Mucosa of descending colon (tissue), 3 donors: ENCODE measurements around the gene ZNF644. TPM values are rescaled to one million over a fixed set of nuclear protein-coding genes. Genes with fewer than 3 reads are reported as not detected.
"Not testable (repeated sequence)": the region's sequence is repeated elsewhere in the genome, so short reads cannot be mapped to it uniquely, and the experiment has no call there.

Source experiments
- ATAC-seq: fragments of 200-7000 bp; cut with Tn5 transposase; one replicate; pipeline ENCODE4 v1.9.1; 2020; ENCODE audit warnings: mild to moderate bottlenecking, moderate library complexity
- DNase-seq, 3 donors: peaks; one replicate each; pipeline ENCODE4 v3.0.0-alpha.2; 2020
- H3K36me3 ChIP-seq: fragments of 200-600 bp; one replicate; pipeline ENCODE4 v1.8.0; 2021; ENCODE audit warnings: low read depth, mild to moderate bottlenecking
- H3K4me1 ChIP-seq: fragments of 200-600 bp; one replicate; pipeline ENCODE4 v1.8.0; 2021; ENCODE audit warnings: low read depth, mild to moderate bottlenecking
- H3K4me3 ChIP-seq: fragments of 200-600 bp; one replicate; pipeline ENCODE4 v1.8.0; 2021; ENCODE audit warnings: mild to moderate bottlenecking
- H3K9me3 ChIP-seq: fragments of 200-600 bp; one replicate; pipeline ENCODE4 v1.8.0; 2021; ENCODE audit warnings: mild to moderate bottlenecking
- CTCF ChIP-seq: fragments of 200-600 bp; IDR thresholded peaks from one replicate; pipeline ENCODE4 v1.8.0; 2022; ENCODE audit warnings: antibody characterized with exemption, mild to moderate bottlenecking
- intact Hi-C, 2 donors: fragments of 100-400 bp; cut with DNase I in 1 of 2; cut with micrococcal nuclease in 1 of 2; formaldehyde crosslinking; loops; one replicate each; pipeline versions ENCODE4 v1.11.0 to v1.11.1; 2022; cut with DNase I, micrococcal nuclease
- total RNA-seq, 3 donors: library from RNA; stranded (reverse); fragmentation: NEBNext Ultra II Directional in 2 of 3; extraction: Animal tissue kit (Norgen Biotek cat#: 25700) in 2 of 3; gene quantifications; one replicate each; pipeline versions ENCODE4 v1.2.1 to v1.2.4, GENCODE V29; 2021 to 2023
- donor health status: DM: no; HTN: no; CAD: no; lungs with moderate emphysema.
- donor health status: DM: no; HTN: no; CAD: no.
- donor health status: DM: no; HTN: yes; CAD: no.

ZNF644 gene
- total RNA-seq, 3 donors from 2014 or later: 53.7 to 74.2 (median 61.3) TPM

- no peak for ATAC-seq
These were observed 81.1 kb downstream of the ZNF644 start for GRCh38 chr1:90940746-90941145.

GRCh38 chr1:90936731-90937130 is 85.1 kb downstream of the ZNF644 start:
- no peaks in the 10 kb centered on the region for H3K36me3 ChIP-seq
- intact Hi-C loops: no loop called here
- TF ChIP-seq CTCF: no peak
- H3K9me3 ChIP-seq: no peaks in the 10 kb centered on the region
- DNase-seq: no peak
- H3K4me1 ChIP-seq: no peaks in the 10 kb centered on the region
- no peak overlapping the region for H3K4me3 ChIP-seq
- ATAC-seq: no peak

More at GRCh38 chr1:90940746-90941145, 81.1 kb downstream of the ZNF644 start:
- DNase-seq: no peak
- Histone ChIP-seq H3K4me1 (no peaks in the 10 kb centered on the region), H3K9me3 (no peaks in the 10 kb centered on the region), H3K36me3 (no peaks in the 10 kb centered on the region), H3K4me3 (no peak overlapping the region)
- TF ChIP-seq CTCF: no peak
- intact Hi-C loops: no loop called here

GRCh38 chr1:90936061-90936460 is 85.8 kb downstream of the ZNF644 start:
- no peak for TF ChIP-seq CTCF
- H3K4me1 ChIP-seq: no peaks in the 10 kb centered on the region
- no peaks in the 10 kb centered on the region for H3K9me3 ChIP-seq
- no peak overlapping the region for H3K4me3 ChIP-seq
- ATAC-seq (no peak), DNase-seq (no peak)
- H3K36me3 ChIP-seq: no peaks in the 10 kb centered on the region
- intact Hi-C loops: no loop called here

GRCh38 chr1:90928231-90928630 is 93.6 kb downstream of the ZNF644 start:
- H3K4me3 ChIP-seq, ATAC-seq, H3K9me3 ChIP-seq, H3K36me3 ChIP-seq, H3K4me1 ChIP-seq, intact Hi-C loops, DNase-seq: not testable (repeated sequence)

GRCh38 chr1:90927674-90928073 is 94.2 kb downstream of the ZNF644 start:
- intact Hi-C loops, H3K9me3 ChIP-seq, H3K4me3 ChIP-seq, DNase-seq, H3K4me1 ChIP-seq, H3K36me3 ChIP-seq, ATAC-seq: not testable (repeated sequence)

- no peak for DNase-seq
- ATAC-seq: no peak
- Histone ChIP-seq H3K36me3 (no peaks in the 10 kb centered on the region), H3K4me1 (no peaks in the 10 kb centered on the region), H3K9me3 (no peaks in the 10 kb centered on the region), H3K4me3 (no peak overlapping the region)
- intact Hi-C loops: no loop called here
- TF ChIP-seq CTCF: no peak
These were observed 94.9 kb downstream of the ZNF644 start for GRCh38 chr1:90926971-90927370.
